Thoracic aorta (tissue), 2 donors: ENCODE results near the gene C16orf92. TPM values are rescaled to one million over a fixed set of nuclear protein-coding genes. Genes with fewer than 3 reads are reported as not detected.

Experiments
- ATAC-seq: fragments of 150-250 bp; one replicate; pipeline ENCODE4 v1.8.0; 2017; ENCODE audit warnings: low read depth; ENCODE audit not compliant: insufficient number of reproducible peaks, low FRiP score
- DNase-seq: peaks from one replicate; pipeline ENCODE4 v3.0.0-alpha.2; 2020; ENCODE audit warnings: low spot score
- H3K27ac ChIP-seq, 2 donors: fragments of 200-600 bp; sonication (generic); 1 replicate in 1 of 2; 2 replicates in 1 of 2; pipeline ENCODE4 v1.5.1; 2016; ENCODE audit warnings: mild to moderate bottlenecking in 2 of 2, moderate library complexity in 2 of 2
- H3K27me3 ChIP-seq: fragments of 200-600 bp; sonication (generic); replicated peaks from 2 replicates; pipeline ENCODE4 v1.6.0; 2016; ENCODE audit warnings: mild to moderate bottlenecking; ENCODE audit not compliant: insufficient read depth
- H3K36me3 ChIP-seq: fragments of 200-600 bp; sonication (generic); one replicate; pipeline ENCODE4 v1.5.1; 2016
- H3K4me1 ChIP-seq, 2 donors: fragments of 200-600 bp; sonication (generic); 1 replicate in 1 of 2; 2 replicates in 1 of 2; pipeline versions ENCODE4 v1.5.1 to v1.6.0; 2016; ENCODE audit warnings: low read depth in 2 of 2, mild to moderate bottlenecking in 1 of 2; ENCODE audit not compliant: control insufficient read depth in 1 of 2
- H3K4me3 ChIP-seq: fragments of 200-600 bp; sonication (generic); 2 replicates; pipeline ENCODE4 v1.5.1; 2016; ENCODE audit warnings: mild to moderate bottlenecking
- H3K9me3 ChIP-seq: fragments of 200-600 bp; sonication (generic); 2 replicates; pipeline ENCODE4 v1.5.1; 2016
- total RNA-seq, 2 donors: library from RNA; depleted of rRNA; stranded (reverse); fragments of >200 nt; gene quantifications; one replicate each; pipeline versions ENCODE4 v1.1.0 to v1.2.3, GENCODE V29; 2016
- TF ChIP-seq, protein P1 (sequence below): fragments of 200-600 bp; sonication (generic); IDR thresholded peaks from one replicate; pipeline ENCODE4 v1.5.1; 2019; ENCODE audit warnings: antibody characterized with exemption

The C16orf92 gene
- total RNA-seq, 2 donors from 2014 or later: not detected

DNA sequence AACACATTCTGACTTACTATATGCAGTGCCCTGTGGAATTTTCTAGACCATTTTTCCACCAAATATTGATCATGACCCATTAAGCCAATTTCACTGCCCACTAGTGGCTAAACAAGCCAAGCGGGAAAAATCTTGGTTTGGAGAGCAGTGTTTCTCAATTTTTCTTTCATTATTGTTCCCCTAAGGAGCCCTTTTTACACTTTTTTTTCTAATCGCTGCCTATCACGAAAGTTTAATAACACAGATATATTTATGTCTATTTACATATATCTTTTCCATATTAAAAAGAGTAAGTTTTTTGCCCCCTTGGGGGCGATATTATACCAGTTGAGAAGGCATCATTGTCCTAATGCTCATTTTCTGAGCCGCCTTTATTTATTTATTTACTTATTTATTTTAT is 18.8 kb downstream of the C16orf92 start:
- H3K4me1 ChIP-seq: no peaks in the 10 kb centered on the region
- no peaks in the 10 kb centered on the region for H3K9me3 ChIP-seq
- no peak overlapping the region for H3K4me3 ChIP-seq
- ATAC-seq: no peak
- TF ChIP-seq, protein P1, sequence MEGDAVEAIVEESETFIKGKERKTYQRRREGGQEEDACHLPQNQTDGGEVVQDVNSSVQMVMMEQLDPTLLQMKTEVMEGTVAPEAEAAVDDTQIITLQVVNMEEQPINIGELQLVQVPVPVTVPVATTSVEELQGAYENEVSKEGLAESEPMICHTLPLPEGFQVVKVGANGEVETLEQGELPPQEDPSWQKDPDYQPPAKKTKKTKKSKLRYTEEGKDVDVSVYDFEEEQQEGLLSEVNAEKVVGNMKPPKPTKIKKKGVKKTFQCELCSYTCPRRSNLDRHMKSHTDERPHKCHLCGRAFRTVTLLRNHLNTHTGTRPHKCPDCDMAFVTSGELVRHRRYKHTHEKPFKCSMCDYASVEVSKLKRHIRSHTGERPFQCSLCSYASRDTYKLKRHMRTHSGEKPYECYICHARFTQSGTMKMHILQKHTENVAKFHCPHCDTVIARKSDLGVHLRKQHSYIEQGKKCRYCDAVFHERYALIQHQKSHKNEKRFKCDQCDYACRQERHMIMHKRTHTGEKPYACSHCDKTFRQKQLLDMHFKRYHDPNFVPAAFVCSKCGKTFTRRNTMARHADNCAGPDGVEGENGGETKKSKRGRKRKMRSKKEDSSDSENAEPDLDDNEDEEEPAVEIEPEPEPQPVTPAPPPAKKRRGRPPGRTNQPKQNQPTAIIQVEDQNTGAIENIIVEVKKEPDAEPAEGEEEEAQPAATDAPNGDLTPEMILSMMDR: peak; percentile 31
- DNase-seq: no peak
- H3K36me3 ChIP-seq: no peaks in the 10 kb centered on the region
- H3K27me3 ChIP-seq: no peaks in the 10 kb centered on the region
- H3K27ac ChIP-seq: no peak overlapping the region

DNA sequence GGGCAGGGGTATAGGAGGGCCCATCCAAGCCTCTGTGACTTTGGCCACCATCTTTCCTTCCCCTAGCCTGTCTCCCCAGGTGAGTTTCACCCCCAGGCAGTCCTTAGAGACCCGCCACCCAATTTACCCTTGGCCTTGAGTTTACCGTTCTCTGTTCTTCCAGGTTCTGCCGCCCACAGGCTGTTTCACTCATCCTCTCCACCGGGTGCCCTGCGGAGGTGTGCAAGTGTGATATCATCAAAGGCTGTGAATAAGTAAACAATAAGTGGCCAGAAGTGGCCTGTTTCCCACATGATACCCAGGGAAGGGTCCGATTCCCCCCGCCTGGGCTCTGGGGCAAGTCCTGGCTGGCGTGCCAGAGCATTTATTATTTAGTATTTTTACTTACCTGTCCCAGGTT is 23.2 kb downstream of the C16orf92 start:
- TF ChIP-seq, protein P1: no peak
- no peak overlapping the region for H3K4me3 ChIP-seq
- no peak overlapping the region for H3K27ac ChIP-seq
- H3K9me3 ChIP-seq: no peaks in the 10 kb centered on the region
- no peaks in the 10 kb centered on the region for H3K36me3 ChIP-seq
- no peaks in the 10 kb centered on the region for H3K27me3 ChIP-seq
- ATAC-seq (no peak), DNase-seq (no peak)
- no peaks in the 10 kb centered on the region for H3K4me1 ChIP-seq

DNA sequence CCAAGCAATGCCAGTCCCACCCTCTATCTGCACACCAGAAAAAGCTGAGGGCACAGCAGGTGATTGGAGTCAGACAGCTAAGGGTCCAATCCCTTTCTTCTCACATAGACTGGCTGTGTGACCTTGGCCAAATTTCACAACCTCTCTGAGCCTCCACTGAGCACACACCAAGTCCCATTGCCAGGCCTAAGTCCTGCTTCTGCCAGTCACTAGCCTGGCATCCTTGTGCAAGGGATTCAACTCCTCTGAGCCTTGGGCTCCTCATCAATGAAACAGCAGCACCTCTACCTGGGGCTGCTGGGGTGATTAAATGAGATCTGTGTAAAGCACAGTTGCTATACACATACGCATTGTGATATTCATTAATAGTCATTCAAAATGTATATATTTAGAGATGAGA is 23.6 kb downstream of the C16orf92 start:
- no peaks in the 10 kb centered on the region for H3K27me3 ChIP-seq
- no peak overlapping the region for H3K4me3 ChIP-seq
- no peaks in the 10 kb centered on the region for H3K9me3 ChIP-seq
- ATAC-seq (no peak), DNase-seq (no peak)
- no peaks in the 10 kb centered on the region for H3K4me1 ChIP-seq
- no peak overlapping the region for H3K27ac ChIP-seq
- TF ChIP-seq, protein P1: no peak
- H3K36me3 ChIP-seq: no peaks in the 10 kb centered on the region

DNA sequence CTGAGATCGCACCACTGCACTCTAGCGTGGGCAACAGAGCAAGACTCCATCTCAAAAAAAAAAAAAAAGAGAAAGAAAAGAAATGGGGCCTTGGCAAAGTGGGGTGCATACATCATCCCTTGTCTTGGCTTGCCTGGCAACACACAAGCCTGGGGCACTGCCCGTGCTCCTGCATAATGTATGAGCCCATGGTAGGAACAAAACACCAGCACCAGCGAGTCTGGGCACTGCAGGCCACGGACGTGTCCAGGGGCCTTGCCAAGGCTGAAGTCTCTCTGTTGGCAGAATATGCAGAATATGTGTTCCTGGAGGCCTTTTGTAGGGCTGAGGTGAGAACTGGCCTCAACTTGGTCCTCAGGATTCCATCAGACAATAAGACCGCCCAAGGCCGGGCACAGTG is 26.9 kb downstream of the C16orf92 start:
- Histone ChIP-seq H3K4me3 (no peak overlapping the region), H3K9me3 (no peaks in the 10 kb centered on the region), H3K27ac (no peak overlapping the region), H3K36me3 (no peaks in the 10 kb centered on the region), H3K4me1 (peaks cover 7 to 9% of the 10 kb centered on the region in 2 donors), H3K27me3 (no peaks in the 10 kb centered on the region)
- DNase-seq (no peak), ATAC-seq (no peak)
- TF ChIP-seq, protein P1: no peak

DNA sequence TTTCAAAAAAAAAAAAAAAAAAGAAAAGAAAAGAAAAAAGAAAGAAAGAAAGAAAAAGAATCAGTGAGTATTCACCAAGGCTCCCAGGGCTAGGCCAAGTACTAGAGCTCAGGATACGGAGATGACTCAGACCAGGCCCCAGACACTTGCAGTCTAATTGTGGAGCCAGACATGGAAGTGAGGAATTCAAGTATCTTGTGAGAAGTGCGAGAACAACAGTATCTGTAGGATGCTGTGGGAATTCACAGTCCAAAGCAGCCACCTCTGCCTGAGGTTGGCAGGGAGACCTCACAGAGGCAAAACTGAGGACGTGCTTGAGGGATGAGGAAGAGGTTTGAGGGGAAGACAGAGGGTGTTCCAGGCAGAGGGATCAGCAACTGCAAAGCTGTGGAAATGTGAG is 28.5 kb downstream of the C16orf92 start:
- Histone ChIP-seq H3K4me3 (no peak overlapping the region), H3K27ac (no peak overlapping the region), H3K36me3 (no peaks in the 10 kb centered on the region), H3K9me3 (no peaks in the 10 kb centered on the region), H3K4me1 (peaks cover 7 to 9% of the 10 kb centered on the region in 2 donors), H3K27me3 (no peaks in the 10 kb centered on the region)
- no peak for DNase-seq
- TF ChIP-seq, protein P1: no peak
- no peak for ATAC-seq
